Measurements from ENCODE around the gene MMP20.
"Not testable (repeated sequence)": the region's sequence is repeated elsewhere in the genome, so short reads cannot be mapped to it uniquely, and the experiment has no call there.

The MMP20 gene, protein sequence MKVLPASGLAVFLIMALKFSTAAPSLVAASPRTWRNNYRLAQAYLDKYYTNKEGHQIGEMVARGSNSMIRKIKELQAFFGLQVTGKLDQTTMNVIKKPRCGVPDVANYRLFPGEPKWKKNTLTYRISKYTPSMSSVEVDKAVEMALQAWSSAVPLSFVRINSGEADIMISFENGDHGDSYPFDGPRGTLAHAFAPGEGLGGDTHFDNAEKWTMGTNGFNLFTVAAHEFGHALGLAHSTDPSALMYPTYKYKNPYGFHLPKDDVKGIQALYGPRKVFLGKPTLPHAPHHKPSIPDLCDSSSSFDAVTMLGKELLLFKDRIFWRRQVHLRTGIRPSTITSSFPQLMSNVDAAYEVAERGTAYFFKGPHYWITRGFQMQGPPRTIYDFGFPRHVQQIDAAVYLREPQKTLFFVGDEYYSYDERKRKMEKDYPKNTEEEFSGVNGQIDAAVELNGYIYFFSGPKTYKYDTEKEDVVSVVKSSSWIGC

DNA sequence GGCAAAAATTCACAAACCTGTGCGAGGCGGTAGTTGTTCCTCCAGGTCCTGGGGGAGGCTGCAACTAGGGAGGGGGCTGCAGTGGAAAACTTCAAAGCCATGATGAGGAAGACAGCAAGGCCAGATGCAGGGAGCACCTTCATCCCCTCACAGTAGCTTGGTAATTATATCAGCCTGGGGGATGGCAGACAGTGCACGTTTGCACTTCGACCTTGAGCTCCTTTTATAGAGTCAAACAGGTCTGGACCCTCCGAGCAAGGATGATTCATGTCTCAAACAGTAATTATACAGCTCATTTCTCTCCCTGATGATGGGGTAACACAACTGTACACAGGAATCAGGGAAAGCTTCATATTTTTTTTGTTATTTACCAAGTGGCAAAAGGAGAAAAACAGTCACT lies at the start of gene MMP20:
Gene MMP20 (minus strand): TSS at position 156 of the 400 bp plus-strand sequence. CDS start 13 bp downstream, at position 143.
- no peak for DNase-seq

DNA sequence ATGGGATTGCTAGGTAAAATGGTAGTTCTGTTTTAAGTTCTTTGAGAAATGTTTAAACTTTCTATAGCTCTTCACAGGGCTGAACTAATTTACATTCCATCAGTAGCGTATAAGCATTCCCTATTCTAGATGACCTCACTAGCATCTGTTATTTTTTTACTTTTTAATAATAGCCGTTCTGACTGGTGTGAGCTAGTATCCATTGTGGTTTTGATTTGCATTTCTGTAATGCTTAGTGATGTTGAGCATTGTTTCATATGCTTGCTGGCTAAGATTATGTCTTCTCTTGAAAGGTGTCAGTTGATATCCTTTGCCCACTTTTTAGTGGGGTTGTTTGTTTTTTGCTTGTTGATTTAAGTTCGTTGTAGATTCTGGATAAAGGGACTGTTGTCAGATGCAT lies 44.5 kb upstream of the MMP20 start:
- no peak for DNase-seq

DNA sequence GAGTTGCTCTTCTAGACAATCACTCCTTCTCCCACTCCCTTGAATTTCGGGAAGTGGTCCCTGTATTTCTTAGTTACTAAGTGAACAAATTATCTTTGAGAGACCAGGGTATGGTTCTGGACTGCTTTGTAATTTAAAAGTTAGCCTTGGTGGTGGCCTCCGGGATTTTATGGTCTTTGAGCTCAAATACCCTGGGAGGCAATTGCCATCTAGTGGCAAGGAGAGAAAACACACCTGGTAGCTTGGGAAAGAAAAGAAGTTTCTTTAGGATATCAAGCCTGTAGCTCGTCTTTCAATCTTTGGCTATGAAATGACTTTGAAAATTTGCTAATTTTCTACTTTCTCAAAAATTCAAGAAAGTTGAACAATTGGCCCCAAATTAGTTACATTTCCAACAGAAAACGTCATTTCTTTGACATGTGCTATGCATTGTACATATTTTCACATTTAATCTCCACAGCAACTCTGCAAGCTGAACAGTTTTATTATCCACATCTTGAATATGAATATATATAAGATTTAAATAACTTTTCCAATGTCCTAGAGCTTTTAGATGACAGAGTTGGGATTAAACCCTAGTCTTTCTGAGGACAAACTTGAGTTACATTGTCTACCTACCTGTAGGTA lies 41.3 kb upstream of the MMP20 start:
- no peak for DNase-seq

DNA sequence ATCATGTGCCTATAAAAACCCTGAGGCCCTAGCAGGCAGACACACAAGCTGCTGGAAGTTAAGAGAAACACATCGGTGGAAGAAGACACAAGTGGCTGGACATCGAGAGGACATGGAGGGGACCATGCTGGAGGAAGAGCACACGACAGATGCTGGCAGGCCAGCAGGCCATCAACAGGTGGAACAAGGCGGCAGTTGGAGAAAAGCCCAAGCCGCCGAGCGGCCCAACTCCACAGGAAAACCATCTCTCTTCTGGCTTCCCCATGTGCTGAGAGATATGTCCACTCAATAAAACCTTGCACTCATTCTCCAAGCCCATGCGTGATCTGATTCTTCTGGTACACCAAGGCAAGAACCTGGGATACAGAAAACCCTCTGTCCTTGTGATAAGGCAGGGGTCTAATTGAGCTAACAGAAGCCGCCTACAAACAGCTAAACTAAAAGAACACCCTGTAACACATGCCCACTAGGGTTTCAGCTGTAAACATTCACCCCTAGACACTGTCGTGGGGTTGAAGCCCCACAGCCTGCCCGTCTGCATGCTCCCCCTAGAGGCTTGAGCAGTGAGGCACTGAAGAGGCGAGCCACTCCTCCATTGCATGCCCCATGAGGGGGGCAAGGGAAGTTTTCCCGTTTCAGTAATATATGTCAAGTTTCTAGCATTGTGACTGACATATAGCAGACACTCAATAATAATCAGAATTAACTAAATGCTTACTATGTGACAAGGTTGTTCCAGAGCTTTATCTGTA lies 39.0 kb upstream of the MMP20 start:
- no peak for DNase-seq

DNA sequence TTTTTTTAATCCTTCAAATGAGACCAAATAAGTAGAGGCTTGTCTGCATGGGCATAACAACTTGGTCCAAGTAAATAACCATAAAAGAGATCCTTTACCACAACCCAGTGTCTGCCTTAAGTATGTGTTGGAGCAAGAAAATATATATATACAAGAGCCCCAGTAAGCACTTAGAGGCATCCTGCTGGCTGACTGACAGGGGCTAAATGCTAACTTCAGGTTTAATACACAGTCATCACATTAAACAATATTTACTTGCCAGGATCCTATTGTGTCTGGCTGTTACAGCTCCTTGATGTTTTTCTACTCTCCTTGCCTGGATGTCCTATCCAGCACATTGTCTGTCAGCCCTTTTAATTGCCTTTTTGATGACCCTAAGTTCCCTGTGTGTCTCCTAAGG lies 37.5 kb upstream of the MMP20 start:
- DNase-seq: no peak

DNA sequence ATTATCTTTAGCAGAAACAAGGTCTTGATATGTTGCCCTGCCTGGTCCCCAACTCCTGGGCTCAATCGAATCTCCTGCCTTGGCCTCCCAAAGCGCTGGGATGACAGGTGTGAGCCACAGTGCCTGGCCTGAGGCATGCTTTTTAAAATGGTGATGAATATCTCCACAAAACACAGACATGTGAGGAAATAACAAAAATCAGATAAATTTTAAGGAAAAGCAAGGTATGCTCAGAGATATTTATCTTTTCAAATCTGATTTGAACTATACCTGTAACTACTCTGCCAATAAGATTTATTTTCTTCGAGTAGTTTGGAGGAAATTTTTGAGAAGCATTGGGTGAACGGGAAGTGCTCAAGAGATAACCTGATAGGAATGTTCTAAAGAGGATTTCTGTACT lies 35.9 kb upstream of the MMP20 start:
- no peak for DNase-seq

DNA sequence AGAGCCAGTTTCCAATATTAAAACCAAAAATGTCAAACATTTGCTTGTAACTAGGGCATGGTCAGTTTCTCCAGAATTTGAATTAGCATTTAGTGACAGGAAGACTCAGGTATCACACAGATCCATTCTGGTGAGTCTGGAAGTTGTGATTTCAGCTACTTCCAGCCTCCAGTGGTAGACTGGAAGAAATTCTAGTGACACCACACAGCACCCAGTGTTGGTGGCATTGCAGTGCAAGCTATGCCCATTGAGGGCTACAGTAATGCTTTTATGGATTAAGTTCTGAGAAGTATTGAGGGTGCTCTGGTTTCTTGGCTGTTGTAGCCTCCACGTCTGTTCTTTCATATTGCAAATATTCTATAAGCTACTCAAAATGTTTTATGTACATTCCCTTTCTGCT lies 31.4 kb upstream of the MMP20 start:
- no peak for DNase-seq

DNA sequence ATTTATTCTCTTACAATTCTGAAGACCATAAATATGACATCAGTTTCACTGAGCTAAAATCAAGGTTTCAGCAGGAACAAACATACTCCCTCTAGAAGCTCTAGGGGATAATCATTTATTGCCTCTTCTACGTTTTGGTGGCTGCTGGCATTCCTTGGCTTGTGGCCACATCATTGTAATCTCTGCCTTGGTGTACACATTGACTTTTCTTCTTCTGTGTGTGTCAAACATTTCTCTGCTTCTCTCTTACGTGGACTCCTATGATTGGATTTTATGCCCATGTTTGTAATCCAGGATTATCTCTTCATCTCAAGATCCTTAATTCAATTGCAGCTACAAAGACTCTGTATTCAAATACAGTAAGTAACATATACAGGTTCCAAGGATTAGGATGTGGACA lies 30.4 kb upstream of the MMP20 start:
- DNase-seq: no peak

DNA sequence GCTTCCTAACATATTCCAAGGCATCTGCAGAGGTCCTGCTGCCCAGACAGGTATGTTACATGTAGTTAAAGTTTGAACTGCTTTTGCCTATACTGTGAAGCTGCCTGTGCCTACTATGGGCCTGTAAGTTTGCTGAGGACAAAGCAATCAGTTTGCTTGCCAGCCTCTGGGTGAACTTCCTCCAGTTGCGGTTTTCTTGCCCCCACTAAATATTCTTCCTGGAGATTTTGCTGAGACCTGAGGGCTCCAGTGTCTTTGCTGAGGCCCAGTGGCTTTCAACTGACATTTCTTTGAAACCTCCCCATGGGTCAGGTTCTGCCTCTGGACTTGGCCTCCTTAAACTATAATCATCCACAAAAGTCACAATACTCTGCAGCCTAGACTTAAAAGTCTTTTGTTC lies 29.6 kb upstream of the MMP20 start:
- no peak for DNase-seq

DNA sequence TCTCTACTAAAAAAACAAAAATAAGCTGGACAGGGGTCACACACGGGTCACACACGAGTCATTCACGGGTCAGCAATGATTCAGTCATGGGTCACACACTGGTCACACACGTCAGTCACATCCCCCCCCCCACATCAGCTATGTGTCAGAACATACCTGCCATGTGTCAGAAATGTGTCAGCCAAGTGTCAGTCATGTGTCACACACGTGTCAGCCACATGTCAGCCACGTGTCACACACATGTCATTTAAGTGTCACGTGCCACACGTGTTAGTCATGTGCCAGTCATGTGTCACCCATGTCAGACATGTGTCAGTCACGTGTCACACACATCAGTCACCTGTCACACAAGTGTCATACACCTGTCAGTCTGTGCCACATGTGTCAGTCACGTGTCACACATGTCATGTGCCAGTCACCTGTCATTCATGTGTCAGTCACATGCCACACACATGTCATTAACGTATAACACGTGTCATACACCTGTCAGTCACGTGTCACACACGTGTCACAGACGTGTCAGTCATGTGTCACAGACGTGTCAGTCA lies 28.7 kb upstream of the MMP20 start:
- no peak for DNase-seq

DNA sequence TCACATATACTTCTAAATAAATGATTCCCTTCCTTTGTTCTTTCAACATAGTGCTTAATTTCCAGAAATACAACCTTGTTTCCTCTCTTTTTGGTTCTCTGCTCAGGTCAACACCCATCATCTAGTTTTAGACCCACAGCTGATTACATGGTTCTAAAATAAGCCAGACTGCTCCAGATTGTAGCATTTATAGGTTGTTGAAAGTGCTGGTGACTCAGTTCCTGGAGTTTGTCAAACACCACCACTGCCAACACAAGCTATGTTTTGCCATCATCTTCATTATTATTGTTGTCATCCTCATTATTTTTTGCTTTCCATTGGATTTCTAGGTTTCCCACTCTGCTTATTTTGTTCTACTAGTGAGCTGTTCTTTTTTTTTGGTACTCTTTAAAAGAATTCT lies 22.3 kb upstream of the MMP20 start:
- no peak for DNase-seq

DNA sequence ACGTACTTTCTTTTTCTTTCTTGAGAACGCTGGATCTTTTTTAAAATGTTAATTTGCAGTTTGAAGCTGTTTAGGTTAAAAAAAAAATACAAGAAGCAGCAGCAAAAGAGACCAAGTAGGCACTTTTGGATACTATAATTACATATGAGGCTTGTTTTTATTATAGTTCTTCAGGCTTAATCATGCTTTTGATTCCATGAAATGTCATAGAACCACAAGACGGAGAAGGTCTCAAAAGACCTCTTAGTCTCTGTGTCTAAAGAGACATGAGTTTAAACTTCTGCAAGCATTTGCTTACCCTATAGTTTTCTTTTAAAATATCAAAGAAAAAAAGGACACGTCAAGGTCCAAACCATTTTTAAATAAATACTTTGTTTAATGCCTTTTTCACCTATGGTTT lies 18.8 kb upstream of the MMP20 start:
- no peak for DNase-seq

DNA sequence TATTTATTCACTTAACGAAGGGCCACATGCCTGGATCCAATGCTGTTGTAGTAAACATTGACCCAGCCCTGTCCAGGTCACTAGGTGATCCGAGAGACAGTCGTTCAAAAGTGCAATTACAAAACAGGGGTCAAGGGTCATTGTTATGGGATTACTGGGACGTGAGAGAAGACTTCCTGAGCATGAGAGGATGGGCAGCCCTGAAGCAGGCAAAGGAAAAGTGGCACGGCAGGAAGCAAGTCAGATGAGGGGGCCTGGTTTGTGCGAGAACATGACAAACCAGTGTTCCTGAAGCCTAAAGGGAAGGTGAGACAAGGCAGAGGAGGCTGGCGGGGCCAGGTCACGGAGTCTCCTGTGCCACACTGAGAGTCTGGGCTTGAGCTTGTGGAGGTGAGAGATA lies 15.8 kb upstream of the MMP20 start:
- DNase-seq: no peak

DNA sequence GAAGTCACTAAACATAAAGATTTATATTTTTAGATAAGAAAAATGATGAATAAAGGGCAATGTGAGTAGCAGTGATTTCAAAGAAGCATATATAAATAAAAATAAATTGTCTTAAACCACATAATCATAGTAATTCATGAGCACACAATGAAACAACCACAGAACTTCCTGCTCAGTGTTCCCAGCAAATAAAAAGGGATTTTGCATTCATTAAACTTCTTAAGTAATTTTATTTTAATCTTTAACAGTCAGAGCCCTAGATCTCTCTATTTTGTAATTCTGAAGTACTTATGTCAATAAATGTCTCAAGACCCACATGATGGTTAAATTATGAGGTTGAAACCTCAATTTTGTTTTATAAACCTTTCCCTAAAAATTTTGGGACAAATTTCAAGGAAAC lies 14.5 kb upstream of the MMP20 start:
- DNase-seq: no peak

DNA sequence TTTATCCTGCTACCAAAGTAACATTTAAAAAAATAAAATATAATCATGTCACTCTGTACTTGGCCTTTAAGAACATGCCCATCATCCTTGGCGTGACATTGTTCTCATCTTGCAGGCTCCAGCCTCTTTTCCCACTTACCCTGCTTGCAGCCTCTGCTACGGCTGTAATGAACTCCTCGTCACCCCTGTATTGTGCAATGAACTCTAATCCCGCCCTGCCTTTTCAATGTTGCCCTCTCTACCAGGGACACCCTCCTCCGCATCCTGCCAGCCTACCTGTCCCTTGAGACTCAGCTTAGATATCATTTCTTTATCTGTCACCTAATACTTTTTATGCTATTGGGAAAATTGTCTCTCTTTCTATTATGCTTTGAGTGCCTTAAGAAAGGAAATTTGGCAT lies 12.6 kb upstream of the MMP20 start:
- no peak for DNase-seq

DNA sequence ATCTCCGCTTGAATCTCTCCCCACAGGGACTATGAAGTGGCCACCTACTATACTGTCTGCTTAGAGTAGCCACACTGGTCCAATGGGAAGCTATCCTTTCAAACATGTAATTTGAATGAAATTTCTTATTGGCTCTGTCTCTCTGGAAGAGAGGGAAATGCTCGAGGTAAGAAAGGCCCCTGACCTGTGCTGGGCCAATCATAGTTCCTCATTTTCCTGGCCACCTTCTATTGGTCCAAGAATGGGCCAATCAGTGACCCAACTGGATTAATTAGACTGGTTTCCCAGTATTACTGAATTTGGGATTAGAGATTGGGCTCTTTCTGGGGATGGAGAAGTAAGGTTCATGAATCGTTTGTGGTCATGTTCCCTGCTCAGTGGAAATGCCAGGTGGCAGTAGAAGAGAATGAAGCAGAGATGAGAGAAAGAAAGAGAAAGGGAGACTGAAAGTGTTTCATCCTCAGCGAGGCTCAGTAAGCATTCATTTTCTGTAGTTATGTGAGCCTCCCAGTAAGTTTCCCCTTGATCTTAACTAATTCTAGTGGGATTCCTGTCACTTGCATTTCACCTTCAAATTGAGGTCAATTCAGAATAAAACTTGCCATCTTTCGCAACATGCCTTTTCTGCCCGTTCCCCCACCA lies 8.4 kb upstream of the MMP20 start:
- no peak for DNase-seq

DNA sequence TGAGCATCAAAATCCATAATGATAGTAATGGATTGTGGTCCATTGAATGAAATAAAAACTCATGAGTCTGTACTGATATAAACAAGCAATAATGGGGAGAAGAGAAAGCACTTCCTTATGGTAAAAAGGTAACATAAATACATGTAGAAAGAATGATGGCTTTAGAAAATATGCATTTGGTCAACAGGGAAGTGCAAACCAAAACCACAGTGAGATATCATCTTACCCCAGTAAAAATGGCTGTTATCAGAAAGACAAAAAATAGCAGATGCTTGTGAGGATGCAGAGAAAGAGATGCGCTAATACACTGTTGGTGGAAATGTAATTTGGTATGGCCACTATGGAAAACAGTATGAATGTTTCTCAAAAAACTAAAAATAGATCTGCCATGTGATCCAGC lies 6.9 kb upstream of the MMP20 start:
- no peak for DNase-seq

DNA sequence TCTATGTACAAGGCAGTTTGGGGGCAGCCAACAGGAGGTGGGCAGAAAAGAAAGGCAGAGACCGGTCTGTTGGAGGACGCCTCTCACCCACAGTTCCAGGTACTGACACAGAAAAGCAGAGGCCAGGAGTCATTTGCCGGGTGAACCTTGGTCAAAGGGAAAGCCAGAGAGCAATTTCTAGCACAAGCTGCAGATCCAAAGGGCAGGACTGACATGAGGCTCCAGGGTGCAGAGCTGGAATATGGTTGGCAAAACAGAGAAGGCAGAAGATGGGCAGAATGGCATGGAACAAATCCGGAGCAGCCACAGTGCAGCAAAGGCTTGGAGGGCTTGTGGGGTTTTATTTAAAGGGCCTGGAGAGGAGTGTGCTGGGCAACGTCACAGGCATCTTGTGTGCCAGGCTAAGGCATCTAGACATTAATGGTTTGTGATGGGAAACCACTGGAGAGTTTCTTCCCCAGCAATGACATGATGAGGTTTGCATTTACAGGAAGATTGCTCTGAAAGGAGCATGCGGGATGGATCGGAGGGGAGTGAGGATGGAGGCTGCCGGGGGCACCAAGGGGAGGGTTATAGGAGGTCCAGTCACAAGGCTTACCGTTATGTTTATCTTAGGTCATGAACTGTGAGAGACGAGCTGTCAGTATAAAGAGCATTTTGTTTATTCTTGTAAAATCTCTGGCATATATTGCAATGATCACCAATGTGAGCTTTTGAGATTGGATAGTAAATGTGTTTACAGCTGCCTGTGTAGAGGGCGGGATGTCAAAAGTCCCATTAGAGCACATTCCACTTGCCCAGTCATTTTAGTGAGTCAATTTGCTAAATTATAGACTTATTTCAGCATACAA lies 5.7 kb upstream of the MMP20 start:
- DNase-seq: no peak

DNA sequence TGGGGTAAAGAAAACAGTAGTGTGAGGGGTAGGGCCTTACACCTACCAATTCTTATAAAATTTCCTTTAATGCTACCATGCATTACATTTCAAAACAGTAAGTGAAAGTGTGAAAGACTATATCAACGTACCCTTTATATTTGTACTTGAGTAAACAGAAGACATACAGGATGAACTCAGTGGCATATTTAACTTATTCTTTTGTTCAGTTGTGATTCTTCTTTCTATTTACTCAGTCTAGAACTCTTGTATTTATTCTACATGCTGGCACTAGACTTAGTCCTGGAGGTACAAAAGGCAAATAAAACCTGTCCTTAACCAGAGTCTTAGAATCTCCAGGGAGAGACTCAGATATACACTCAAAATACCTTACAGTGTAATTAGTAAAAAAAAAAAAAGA lies 4.8 kb upstream of the MMP20 start:
- not testable (repeated sequence) for DNase-seq

DNA sequence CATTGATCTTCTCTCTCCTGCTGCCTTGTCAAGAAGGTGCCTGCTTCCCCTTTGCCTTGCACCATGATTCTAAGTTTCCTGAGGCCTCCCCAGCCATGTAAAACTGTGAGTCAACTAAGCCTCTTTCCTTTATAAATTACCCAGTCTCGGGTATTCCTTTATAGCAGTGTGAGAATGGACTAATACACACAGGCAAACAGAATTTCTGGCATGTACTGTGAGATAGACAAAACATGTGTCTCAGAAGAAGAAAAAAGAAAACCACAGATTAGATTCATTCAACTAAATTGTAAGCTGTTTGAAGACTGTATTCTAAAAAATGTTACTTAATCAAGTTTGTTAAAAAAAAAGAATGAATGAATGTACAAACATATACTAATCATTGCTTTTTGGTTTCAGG lies 1.5 kb upstream of the MMP20 start:
- no peak for DNase-seq

DNA sequence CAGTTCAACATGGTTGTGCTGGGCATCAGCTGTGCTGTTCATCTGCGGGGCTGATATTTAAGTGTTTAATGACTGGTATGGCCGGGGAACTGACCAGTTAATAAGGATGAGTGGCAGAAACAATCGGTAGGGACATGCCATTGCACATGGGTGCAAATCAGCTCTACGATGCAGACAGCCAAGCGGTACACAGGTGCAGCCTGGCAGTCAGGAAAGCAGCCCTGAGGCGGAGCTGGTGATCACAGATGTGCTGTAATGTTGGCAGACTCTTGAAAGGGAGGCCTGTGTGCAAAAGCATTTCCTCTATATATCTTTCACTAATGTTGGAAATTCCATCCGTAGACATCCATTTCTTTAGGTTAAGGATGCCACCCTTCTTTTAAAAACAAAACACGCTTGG lies 1.1 kb downstream of the MMP20 start:
- DNase-seq: no peak

DNA sequence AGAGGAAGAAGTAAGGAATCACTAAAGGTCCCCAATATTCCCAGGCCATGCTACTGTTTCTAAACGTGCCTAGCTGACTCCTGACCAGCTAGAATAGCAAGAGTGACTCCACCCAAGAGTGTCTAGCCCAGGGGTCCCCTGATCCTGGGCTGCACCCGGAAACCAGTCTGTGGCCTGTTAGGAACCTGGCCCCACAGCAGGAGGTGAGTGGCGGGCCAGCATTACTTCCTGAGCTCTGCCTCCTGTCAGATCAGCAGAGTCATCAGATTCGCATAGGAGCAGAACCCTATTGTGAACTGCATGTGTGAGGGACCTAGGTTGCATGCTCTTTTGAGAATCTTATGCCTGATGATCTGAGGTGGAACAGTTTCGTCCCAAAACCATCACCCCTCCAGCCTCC lies 2.0 kb downstream of the MMP20 start:
- DNase-seq: no peak

Measured in NCI-H1092 (cell line).